BJ (cell line): ENCODE results near the gene IGLON5. TPM values are rescaled to one million over a fixed set of nuclear protein-coding genes. Genes with fewer than 3 reads are reported as not detected.

Experiments
- CTCF ChIA-PET: fragments of 350-600 bp; formaldehyde crosslinking; extraction: SDS; loops from one replicate; lab custom pipeline; 2021; ENCODE audit warnings: antibody characterized with exemption, inconsistent platforms; lab: Yijun Ruan, JAX
- POLR2A ChIA-PET: fragments of 300-600 bp; sonication (Branson Sonifier 250); formaldehyde crosslinking; extraction: SDS; loops from one replicate; lab custom pipeline; 2021; ENCODE audit warnings: antibody characterized with exemption; lab: Charles Lee
- DNase-seq: peaks from one replicate; pipeline ENCODE4 v3.0.0-alpha.2; 2011; ENCODE audit warnings: low read depth
- H3K27me3 ChIP-seq: 2 replicates; pipeline ENCODE4 v1.6.0; 2011; ENCODE audit warnings: low read length; ENCODE audit not compliant: control insufficient read depth, insufficient read depth
- H3K36me3 ChIP-seq: 2 replicates; pipeline ENCODE4 v1.5.1; 2011; ENCODE audit warnings: low read length; ENCODE audit not compliant: control insufficient read depth, insufficient read depth
- H3K4me3 ChIP-seq: 2 replicates; pipeline ENCODE4 v1.5.1; 2011; ENCODE audit warnings: low read depth, mild to moderate bottlenecking, control low read depth, low read length
- CTCF ChIP-seq: IDR thresholded peaks from 2 replicates; pipeline ENCODE4 v1.5.1; 2011; ENCODE audit warnings: low read depth, mild to moderate bottlenecking, control low read depth, inconsistent platforms, low read length, moderate library complexity; ENCODE audit not compliant: insufficient read depth
- polyA plus RNA-seq: library from polyadenylated mRNA; depleted of rRNA; stranded (reverse); fragments of >200 nt; gene quantifications from 2 replicates; pipeline ENCODE4 v1.2.3, GENCODE V29; 2011

IGLON5 gene
- polyA plus RNA-seq, 1 experiment: not detected

DNA sequence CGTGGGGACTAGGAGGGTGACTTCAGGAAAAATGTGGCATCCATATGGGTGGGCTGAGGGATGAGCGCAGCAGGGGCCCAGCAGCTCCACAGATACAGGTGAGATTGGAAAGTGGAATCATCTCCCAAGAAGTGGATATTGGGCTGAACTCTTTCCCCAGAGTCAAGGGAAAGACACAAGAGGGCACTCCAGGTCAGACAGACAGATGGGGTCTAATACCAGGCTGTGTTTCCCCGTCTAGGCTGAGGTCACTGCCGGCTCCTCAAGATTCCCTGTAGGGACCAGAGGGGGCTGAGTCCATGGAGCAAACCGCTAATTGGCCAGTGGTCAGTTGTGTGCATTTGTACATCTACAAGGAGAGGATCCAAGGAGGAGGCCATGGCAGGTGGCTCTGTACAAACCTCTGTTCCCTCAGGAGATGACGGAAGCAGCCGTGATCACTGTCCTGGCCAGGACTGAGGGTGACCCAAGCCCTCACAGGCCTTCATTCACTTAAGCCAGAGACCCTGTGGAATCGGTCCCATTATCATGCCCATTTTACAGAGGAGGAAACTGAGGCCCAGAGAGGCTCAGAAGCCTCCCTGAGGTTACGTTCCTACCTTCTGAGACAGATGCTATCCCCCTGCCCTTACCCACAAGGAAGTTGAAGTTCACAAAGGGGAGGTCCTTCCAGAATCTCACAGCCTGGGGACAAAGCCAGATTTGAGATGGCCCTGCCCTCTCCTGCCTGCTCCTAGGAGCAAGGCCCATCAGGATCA lies 14.9 kb upstream of the IGLON5 start:
- POLR2A ChIA-PET: no interaction called here

GRCh38 chr19:51297406-51297805 lies 14.0 kb upstream of the IGLON5 start:
- Histone ChIP-seq H3K27me3 (no peaks in the 10 kb centered on the region), H3K4me3 (no peak overlapping the region), H3K36me3 (no peaks in the 10 kb centered on the region)
- no peak for TF ChIP-seq CTCF
- DNase-seq: no peak
- POLR2A ChIA-PET: no interaction called here
- CTCF ChIA-PET: interaction anchor here (0.9 kb wide), 1 partner anchor 121 kb away, joined by 3 read pairs; no protein-coding TSS in a partner anchor

More for the DNA sequence above, 14.9 kb upstream of the IGLON5 start:
- TF ChIP-seq CTCF: no peak
- no peaks in the 10 kb centered on the region for H3K36me3 ChIP-seq
- no peaks in the 10 kb centered on the region for H3K27me3 ChIP-seq
- CTCF ChIA-PET: no interaction called here
- no peak overlapping the region for H3K4me3 ChIP-seq
- no peak for DNase-seq

- no peak for DNase-seq
- Histone ChIP-seq H3K4me3 (no peak overlapping the region), H3K27me3 (no peaks in the 10 kb centered on the region), H3K36me3 (no peaks in the 10 kb centered on the region)
- POLR2A ChIA-PET: no interaction called here
- TF ChIP-seq CTCF: no peak
- CTCF ChIA-PET: no interaction called here
Measured at GRCh38 chr19:51301266-51301665, 10.2 kb upstream of the IGLON5 start.

DNA sequence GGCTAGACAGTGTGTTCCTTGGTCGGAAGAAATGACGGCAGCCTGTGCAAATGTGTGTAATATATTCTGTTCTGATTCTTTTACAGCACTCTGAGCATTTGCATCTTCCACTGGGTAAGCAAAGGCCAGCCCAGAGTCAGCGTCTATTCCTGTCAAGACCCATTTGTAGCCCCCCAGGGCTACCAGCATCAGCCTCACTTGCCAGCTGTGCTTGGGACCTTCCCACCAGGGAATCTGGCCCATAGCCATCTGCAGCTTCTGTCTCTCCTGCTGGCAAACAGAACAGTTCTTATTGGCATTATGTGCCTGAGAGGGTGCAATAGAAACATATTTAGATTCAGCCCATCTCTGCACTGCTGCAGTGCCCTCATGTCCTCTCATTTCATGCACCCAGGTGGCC lies 6.0 kb upstream of the IGLON5 start:
- no peak overlapping the region for H3K4me3 ChIP-seq
- no peak for TF ChIP-seq CTCF
- ChIA-PET POLR2A (no interaction called here), CTCF (no interaction called here)
- no peaks in the 10 kb centered on the region for H3K36me3 ChIP-seq
- no peak for DNase-seq
- no peaks in the 10 kb centered on the region for H3K27me3 ChIP-seq

DNA sequence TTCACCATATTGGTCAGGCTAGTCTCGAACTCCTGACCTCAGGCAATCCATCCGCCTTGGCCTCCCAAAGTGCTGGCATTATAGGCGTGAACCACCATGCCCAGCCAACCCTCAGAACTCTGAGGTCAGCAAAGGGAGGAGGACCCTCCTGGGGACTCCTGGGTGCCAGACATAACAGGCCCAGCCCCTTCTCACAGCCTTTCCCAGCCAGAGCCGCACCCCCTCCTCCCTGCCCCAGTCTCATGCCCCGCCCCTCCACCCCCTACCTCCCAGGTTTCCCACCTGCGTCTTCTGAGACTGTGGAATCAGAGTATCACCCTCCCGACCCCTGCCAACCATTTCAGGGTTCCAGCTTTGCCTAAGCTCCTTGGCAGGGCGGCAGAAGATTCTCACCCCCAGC lies 5.2 kb downstream of the IGLON5 start:
- no peaks in the 10 kb centered on the region for H3K36me3 ChIP-seq
- ChIA-PET CTCF (no interaction called here), POLR2A (no interaction called here)
- H3K4me3 ChIP-seq: no peak overlapping the region
- no peak for DNase-seq
- TF ChIP-seq CTCF: no peak
- no peaks in the 10 kb centered on the region for H3K27me3 ChIP-seq
